ENCODE measurements around the gene AASS. TPM values are rescaled to one million over a fixed set of nuclear protein-coding genes. Genes with fewer than 3 reads are reported as not detected.
"Not testable (repeated sequence)": the region's sequence is repeated elsewhere in the genome, so short reads cannot be mapped to it uniquely, and the experiment has no call there.

The AASS gene
- 20.6 TPM for total RNA-seq
- long read RNA-seq, transcript AASS-203 (24 exons, 3,163 nt): major isoform, 10 of 12 reads
- long read RNA-seq, partial matches to known transcripts: 2 of 12 reads
- long read RNA-seq, other reads (novel, unspliced or antisense): 0 of 12 reads

GRCh38 chr7:122143751-122144711 lies at the start of gene AASS:
Gene AASS, minus strand, starts transcription at chr7:122144249. Its CDS starts 10,523 bp downstream, at chr7:122133726.
- intact Hi-C loops (cut with DNase I): no loop called here
- peak; percentile 98 for DNase-seq (ENCODE audit: low spot score)

GRCh38 chr7:122188785-122189184 lies 44.7 kb upstream of the AASS start:
- intact Hi-C loops (cut with DNase I): no loop called here
- DNase-seq (ENCODE audit: low spot score): no peak

GRCh38 chr7:122183106-122183505 lies 39.1 kb upstream of the AASS start:
- DNase-seq (ENCODE audit: low spot score): no peak
- intact Hi-C loops (cut with DNase I): no loop called here

- intact Hi-C loops (cut with DNase I): no loop called here
Measured at GRCh38 chr7:122182081-122182480, 38.0 kb upstream of the AASS start.

GRCh38 chr7:122172144-122172543 lies 28.1 kb upstream of the AASS start:
- DNase-seq (ENCODE audit: low spot score); intact Hi-C loops (cut with DNase I): not testable (repeated sequence)

More at GRCh38 chr7:122182081-122182480, 38.0 kb upstream of the AASS start:
- DNase-seq (ENCODE audit: low spot score): no peak

GRCh38 chr7:122166740-122167139 lies 22.7 kb upstream of the AASS start:
- intact Hi-C loops (cut with DNase I): no loop called here
- DNase-seq (ENCODE audit: low spot score): no peak

GRCh38 chr7:122166275-122166674 lies 22.2 kb upstream of the AASS start:
- DNase-seq (ENCODE audit: low spot score): no peak
- intact Hi-C loops (cut with DNase I): no loop called here

- no peak for DNase-seq (ENCODE audit: low spot score)
- intact Hi-C loops (cut with DNase I): no loop called here
Measured at GRCh38 chr7:122161628-122162027, 17.6 kb upstream of the AASS start.

GRCh38 chr7:122155566-122155965 lies 11.5 kb upstream of the AASS start:
- no peak for DNase-seq (ENCODE audit: low spot score)
- intact Hi-C loops (cut with DNase I): no loop called here

- no peak for DNase-seq (ENCODE audit: low spot score)
- intact Hi-C loops (cut with DNase I): no loop called here
Measured at GRCh38 chr7:122148878-122149277, 4.8 kb upstream of the AASS start.

- intact Hi-C loops (cut with DNase I): no loop called here
- no peak for DNase-seq (ENCODE audit: low spot score)
Measured at GRCh38 chr7:122148081-122148480, 4.0 kb upstream of the AASS start.

- intact Hi-C loops (cut with DNase I): no loop called here
- no peak for DNase-seq (ENCODE audit: low spot score)
Measured at GRCh38 chr7:122145937-122146645, 2.0 kb upstream of the AASS start.

- no peak for DNase-seq (ENCODE audit: low spot score)
- intact Hi-C loops (cut with DNase I): no loop called here
Measured at GRCh38 chr7:122143376-122143750, 686 bp downstream of the AASS start.

- intact Hi-C loops (cut with DNase I): no loop called here
- DNase-seq (ENCODE audit: low spot score): no peak
Measured at GRCh38 chr7:122140918-122141317, 3.1 kb downstream of the AASS start.

GRCh38 chr7:122137251-122138077 lies 6.6 kb downstream of the AASS start:
- intact Hi-C loops (cut with DNase I): no loop called here
- DNase-seq (ENCODE audit: low spot score): no peak

GRCh38 chr7:122136639-122137245 lies 7.3 kb downstream of the AASS start:
- intact Hi-C loops (cut with DNase I): no loop called here
- DNase-seq (ENCODE audit: low spot score): no peak

GRCh38 chr7:122136078-122136477 lies 8.0 kb downstream of the AASS start:
- no peak for DNase-seq (ENCODE audit: low spot score)
- intact Hi-C loops (cut with DNase I): no loop called here

- DNase-seq (ENCODE audit: low spot score): no peak
- intact Hi-C loops (cut with DNase I): no loop called here
Measured at GRCh38 chr7:122135275-122135674, 8.8 kb downstream of the AASS start.

- intact Hi-C loops (cut with DNase I); DNase-seq (ENCODE audit: low spot score): not testable (repeated sequence)
Measured at GRCh38 chr7:122134793-122135192, 9.3 kb downstream of the AASS start.

All from cardiac septum (tissue), 1 donor.